CD4-positive, alpha-beta T cell (primary cell): ENCODE results near the gene EHMT2. TPM values are rescaled to one million over a fixed set of nuclear protein-coding genes. Genes with fewer than 3 reads are reported as not detected.

Source experiments
- ATAC-seq: fragments of 200-7000 bp; cut with Tn5 transposase; one replicate; pipeline ENCODE4 v1.10.0; 2022; ENCODE audit warnings: mild to moderate bottlenecking; ENCODE audit not compliant: poor library complexity
- CTCF ChIA-PET: fragments of 350-600 bp; sonication (Branson Sonifier 250); formaldehyde crosslinking; loops from one replicate; lab custom pipeline; 2021; ENCODE audit warnings: antibody characterized with exemption, inconsistent platforms; lab: Charles Lee
- POLR2A ChIA-PET: fragments of 350-600 bp; sonication (Branson Sonifier 250); formaldehyde crosslinking; loops from one replicate; lab custom pipeline; 2021; ENCODE audit warnings: antibody characterized with exemption, inconsistent platforms; lab: Charles Lee
- DNase-seq, 14 experiments: peaks; one replicate each; pipeline ENCODE4 v3.0.0-alpha.2; 2013 to 2020; ENCODE audit warnings: mixed read lengths in 2 of 14
- H3K27ac ChIP-seq, 2 donors: one replicate each; pipeline versions ENCODE4 v1.5.1 to v1.7.0; 2013; ENCODE audit warnings: low read length in 2 of 2, low read depth in 1 of 2, mild to moderate bottlenecking in 1 of 2
- H3K27me3 ChIP-seq, 2 experiments: 1 replicate in 1 of 2; 2 replicates in 1 of 2; pipeline versions ENCODE4 v1.6.1 to v1.7.0; 2013; ENCODE audit warnings: low read length in 2 of 2, control low read depth in 1 of 2, mild to moderate bottlenecking in 1 of 2, moderate library complexity in 1 of 2; ENCODE audit not compliant: insufficient read depth in 2 of 2, control insufficient read depth in 1 of 2
- H3K36me3 ChIP-seq: one replicate; pipeline ENCODE4 v1.6.1; 2013; ENCODE audit warnings: low read length, control low read depth; ENCODE audit not compliant: insufficient read depth
- H3K4me1 ChIP-seq: one replicate; pipeline ENCODE4 v1.6.1; 2013; ENCODE audit warnings: low read length, control low read depth; ENCODE audit not compliant: insufficient read depth
- H3K4me3 ChIP-seq: one replicate; pipeline ENCODE4 v1.5.1; 2013; ENCODE audit warnings: mild to moderate bottlenecking, low read length, moderate library complexity
- H3K9me3 ChIP-seq, 2 experiments: 1 replicate in 1 of 2; 2 replicates in 1 of 2; pipeline versions ENCODE4 v1.6.1 to v1.7.0; 2013; ENCODE audit warnings: low read length in 2 of 2, mild to moderate bottlenecking in 2 of 2, control low read depth in 1 of 2, moderate library complexity in 1 of 2; ENCODE audit not compliant: control insufficient read depth in 1 of 2, insufficient read depth in 1 of 2
- H3K27ac Mint-ChIP-seq: one replicate; pipeline ENCODE4 v1.8.0; 2020; ENCODE audit warnings: mixed read lengths
- H3K27me3 Mint-ChIP-seq: one replicate; pipeline ENCODE4 v1.8.0; 2021; ENCODE audit warnings: mixed read lengths
- H3K36me3 Mint-ChIP-seq: one replicate; pipeline ENCODE4 v1.8.0; 2021; ENCODE audit warnings: low read depth, mixed read lengths
- H3K4me1 Mint-ChIP-seq: one replicate; pipeline ENCODE4 v1.8.0; 2021; ENCODE audit warnings: low read depth, mixed read lengths
- H3K4me3 Mint-ChIP-seq: one replicate; pipeline ENCODE4 v1.8.0; 2020; ENCODE audit warnings: mild to moderate bottlenecking, mixed read lengths
- H3K9me3 Mint-ChIP-seq: one replicate; pipeline ENCODE4 v1.8.0; 2020; ENCODE audit warnings: mixed read lengths
- CTCF ChIP-seq: fragments of 200-600 bp; IDR thresholded peaks from one replicate; pipeline ENCODE4 v1.8.0; 2022; ENCODE audit warnings: antibody characterized with exemption, mild to moderate bottlenecking
- intact Hi-C, 2 experiments: fragments of 100-400 bp; cut with DNase I in 1 of 2; cut with micrococcal nuclease in 1 of 2; formaldehyde crosslinking; loops; one replicate each; pipeline versions ENCODE4 v1.15.1 to v1.9.0; 2023 to 2025; cut with DNase I, micrococcal nuclease
- total RNA-seq, 174 experiments: library from RNA in 2 of 174; stranded (reverse) in 2 of 174; gene quantifications; one replicate each; pipeline ENCODE4 v1.2.3 and lab custom pipeline; 2021 to 2026

Gene EHMT2
- total RNA-seq, 2 experiments from 2014 or later = 36.3 to 36.6 TPM

GRCh38 chr6:31927863-31928671 is 30.6 kb upstream of the EHMT2 start:
- H3K27me3 Mint-ChIP-seq = peaks cover 1% of the 10 kb centered on the region
- no peaks in the 10 kb centered on the region for H3K9me3 Mint-ChIP-seq
- DNase-seq (no peak), ATAC-seq (no peak)
- no peak for TF ChIP-seq CTCF
- Histone ChIP-seq H3K36me3 (no peaks in the 10 kb centered on the region), H3K4me1 (no peaks in the 10 kb centered on the region), H3K27me3 (no peaks in the 10 kb centered on the region), H3K27ac (no peak overlapping the region), H3K4me3 (no peak overlapping the region), H3K9me3 (no peaks in the 10 kb centered on the region)
- no peak overlapping the region for H3K4me3 Mint-ChIP-seq
- intact Hi-C loops = no loop called here
- no peaks in the 10 kb centered on the region for H3K36me3 Mint-ChIP-seq
- H3K4me1 Mint-ChIP-seq = no peaks in the 10 kb centered on the region
- ChIA-PET CTCF (no interaction called here), POLR2A (no interaction called here)
- no peak overlapping the region for H3K27ac Mint-ChIP-seq

GRCh38 chr6:31927242-31927862 is 29.9 kb upstream of the EHMT2 start, which contains the start of gene C2:
TSS of gene C2 (plus strand) at chr6:31927717. CDS start at chr6:31927753, 36 bp downstream.
- no peak for ATAC-seq
- H3K27ac ChIP-seq = no peak within 1 kb of the TSS

GRCh38 chr6:31922942-31923341 is 25.4 kb upstream of the EHMT2 start:
- peak; percentile 21 for TF ChIP-seq CTCF
- intact Hi-C loops = no loop called here
- no peaks in the 10 kb centered on the region for H3K36me3 Mint-ChIP-seq
- ATAC-seq (no peak), DNase-seq (peak in 5 of 14 experiments; percentile 6 to 47 (median 42))
- no peaks in the 10 kb centered on the region for H3K9me3 Mint-ChIP-seq
- no peak overlapping the region for H3K27ac ChIP-seq
- no peak overlapping the region for H3K4me3 Mint-ChIP-seq
- ChIA-PET POLR2A (interaction anchor here (0.7 kb wide), 1 partner anchor 303 kb away, joined by 3 read pairs; no protein-coding TSS in a partner anchor), CTCF (no interaction called here)
- H3K4me1 Mint-ChIP-seq = no peaks in the 10 kb centered on the region
- no peaks in the 10 kb centered on the region for H3K27me3 Mint-ChIP-seq
- no peak overlapping the region for H3K4me3 ChIP-seq
- no peaks in the 10 kb centered on the region for H3K4me1 ChIP-seq
- H3K27ac Mint-ChIP-seq = no peak overlapping the region
- no peaks in the 10 kb centered on the region for H3K36me3 ChIP-seq
- H3K27me3 ChIP-seq = no peaks in the 10 kb centered on the region
- no peaks in the 10 kb centered on the region for H3K9me3 ChIP-seq

More at GRCh38 chr6:31927242-31927862, 29.9 kb upstream of the EHMT2 start, which contains the start of gene C2:
- no peak for DNase-seq
- Histone ChIP-seq H3K36me3 (no peaks in the 10 kb centered on the region), H3K4me3 (no peak within 1 kb of the TSS), H3K9me3 (no peaks in the 10 kb centered on the region), H3K27me3 (no peaks in the 10 kb centered on the region), H3K4me1 (no peaks in the 10 kb centered on the region)
- Mint-ChIP-seq H3K36me3 (no peaks in the 10 kb centered on the region), H3K4me3 (no peak within 1 kb of the TSS), H3K27ac (no peak within 1 kb of the TSS), H3K9me3 (no peaks in the 10 kb centered on the region), H3K27me3 (no peaks in the 10 kb centered on the region), H3K4me1 (no peaks in the 10 kb centered on the region)
- no peak for TF ChIP-seq CTCF
- ChIA-PET POLR2A (no interaction called here), CTCF (no interaction called here)
- intact Hi-C loops = no loop called here
